HG03025 (cell line): Measurements from ENCODE around the gene PHACTR1.
"Not testable (repeated sequence)": the region's sequence is repeated elsewhere in the genome, so short reads cannot be mapped to it uniquely, and the experiment has no call there.

Experiments used
- ATAC-seq: cut with Tn5 transposase; IDR thresholded peaks from one replicate; pipeline ENCODE4 v1.9.1; 2021; ENCODE audit warnings: mild to moderate bottlenecking, moderate library complexity; ENCODE audit not compliant: unreplicated experiment, low FRiP score

The PHACTR1 gene

DNA sequence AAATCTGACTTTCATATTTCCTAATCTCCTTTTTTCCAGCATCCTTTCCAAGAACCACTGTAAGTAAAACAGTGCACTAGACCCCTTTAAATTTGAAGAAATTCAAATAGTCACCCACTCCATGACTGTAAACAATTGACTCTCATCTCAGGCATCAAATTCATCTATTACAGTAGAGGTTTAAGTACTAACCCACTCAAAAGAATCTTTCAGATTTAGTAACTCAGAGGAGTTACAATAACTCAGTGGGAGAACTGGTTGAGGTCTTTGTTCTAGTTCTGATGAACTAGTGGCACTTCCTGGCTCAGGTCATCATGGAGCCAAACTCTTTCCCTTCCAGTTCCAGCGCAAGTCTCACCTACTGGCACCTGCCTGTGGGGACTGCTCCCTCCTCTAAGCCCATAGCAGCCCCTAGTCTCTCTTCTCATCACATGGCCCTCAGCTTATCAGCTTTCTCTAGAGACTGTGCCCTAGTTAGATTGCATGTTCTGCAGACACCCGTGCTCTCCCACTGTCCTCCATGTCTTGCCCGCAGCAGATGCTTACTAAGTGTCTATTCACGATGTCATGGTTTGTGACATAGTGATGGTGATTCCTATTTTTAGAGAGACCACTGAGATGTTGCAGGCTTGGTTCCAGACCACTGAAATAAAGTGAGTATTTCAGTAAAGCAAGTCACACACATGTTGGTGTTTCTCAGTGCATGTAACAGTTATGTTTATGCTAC lies 415.5 kb downstream of the PHACTR1 start:
- no peak for ATAC-seq

DNA sequence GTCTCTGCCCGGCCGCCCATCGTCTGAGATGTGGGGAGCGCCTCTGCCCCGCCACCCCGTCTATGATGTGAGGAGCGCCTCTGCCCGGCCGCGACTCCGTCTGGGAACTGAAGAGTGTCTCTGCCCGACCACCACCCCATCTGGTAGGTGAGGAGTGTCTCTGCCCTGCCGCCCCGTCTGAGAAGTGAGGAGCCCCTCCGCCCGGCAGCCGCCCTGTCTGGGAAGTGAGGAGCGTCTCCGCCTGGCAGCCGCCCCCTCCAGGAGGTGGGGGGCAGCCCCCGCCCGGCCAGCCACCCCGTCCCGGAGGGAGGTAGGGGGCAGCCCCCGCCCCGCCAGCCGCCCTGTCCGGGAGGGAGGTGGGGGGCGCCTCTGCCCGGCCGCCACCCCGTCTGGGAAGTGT lies 417.3 kb downstream of the PHACTR1 start:
- not testable (repeated sequence) for ATAC-seq

DNA sequence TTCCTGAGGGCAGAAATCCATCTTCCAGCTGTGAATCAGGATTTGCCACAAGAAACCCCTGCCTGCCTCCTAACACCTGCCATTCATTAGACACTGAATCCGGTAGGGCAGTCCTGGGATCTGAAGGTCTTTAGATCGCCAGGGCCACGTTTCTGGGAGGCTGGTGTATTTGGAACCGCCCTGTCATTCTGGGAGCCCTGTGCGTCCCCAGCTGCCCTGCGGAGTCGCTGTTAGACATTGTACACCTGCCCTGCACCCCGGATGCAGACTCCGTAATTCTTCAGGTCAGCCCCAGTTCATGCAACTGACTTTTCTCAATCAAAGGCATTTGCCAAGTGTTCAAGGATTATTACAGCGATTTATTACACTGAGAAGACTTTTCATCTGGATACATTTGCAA lies 418.6 kb downstream of the PHACTR1 start:
- no peak for ATAC-seq

DNA sequence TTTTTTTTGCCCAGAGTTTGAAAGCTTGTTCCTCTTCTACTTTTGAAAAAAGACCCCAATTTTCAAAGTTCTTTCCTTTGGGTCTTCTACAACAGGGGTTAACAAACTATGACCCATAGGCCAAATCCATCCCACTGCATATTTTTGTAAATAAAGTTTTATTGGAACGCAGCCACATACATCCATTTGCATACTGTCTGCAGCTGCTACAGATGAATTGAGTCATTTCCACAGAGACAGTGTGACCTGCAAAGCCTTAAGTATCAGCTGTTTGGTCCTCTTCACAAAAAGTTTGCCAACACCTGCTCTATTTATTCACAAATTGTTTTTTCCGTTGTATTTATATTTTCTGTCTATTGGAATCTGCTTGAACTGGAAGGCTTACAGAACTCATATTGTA lies 422.6 kb downstream of the PHACTR1 start:
- ATAC-seq = no peak

DNA sequence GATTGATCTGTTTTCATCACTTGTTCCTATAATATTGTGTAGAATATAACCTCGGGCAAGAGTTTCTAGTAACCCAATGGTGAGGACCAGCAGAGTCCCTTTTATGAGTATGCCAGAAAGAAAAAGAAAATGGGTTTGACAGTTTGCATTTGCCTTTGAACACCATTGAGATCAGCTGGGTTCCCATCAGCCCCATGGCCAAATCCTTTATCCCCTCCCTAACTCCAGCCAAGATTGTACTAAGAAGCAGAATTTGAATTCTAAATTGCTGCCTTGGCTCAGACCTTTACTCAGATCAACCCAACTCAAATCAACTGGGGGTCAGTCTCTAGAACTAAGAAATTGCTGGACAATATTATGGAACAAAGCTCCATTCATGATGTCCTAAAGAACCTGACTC lies 424.4 kb downstream of the PHACTR1 start:
- ATAC-seq = no peak

DNA sequence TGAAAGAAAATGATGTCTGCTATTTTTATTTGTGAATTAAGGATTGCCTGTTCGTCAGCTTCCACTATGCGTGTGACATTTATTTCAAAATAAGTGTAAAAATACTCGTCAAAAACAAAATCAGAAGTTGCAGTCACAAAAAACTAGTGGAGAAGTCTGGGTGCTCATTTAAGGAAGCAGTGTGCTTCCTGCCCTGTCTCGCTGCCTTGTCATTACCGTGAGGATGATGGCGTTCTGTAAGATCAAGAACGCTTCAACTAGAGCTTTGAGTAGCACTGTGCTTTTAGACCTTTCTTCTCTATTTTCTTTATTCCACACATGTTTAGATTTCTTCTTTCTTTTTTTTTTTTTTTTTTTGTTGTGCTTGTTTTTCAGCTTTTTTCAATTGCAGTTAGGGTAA lies 424.8 kb downstream of the PHACTR1 start:
- ATAC-seq = no peak

DNA sequence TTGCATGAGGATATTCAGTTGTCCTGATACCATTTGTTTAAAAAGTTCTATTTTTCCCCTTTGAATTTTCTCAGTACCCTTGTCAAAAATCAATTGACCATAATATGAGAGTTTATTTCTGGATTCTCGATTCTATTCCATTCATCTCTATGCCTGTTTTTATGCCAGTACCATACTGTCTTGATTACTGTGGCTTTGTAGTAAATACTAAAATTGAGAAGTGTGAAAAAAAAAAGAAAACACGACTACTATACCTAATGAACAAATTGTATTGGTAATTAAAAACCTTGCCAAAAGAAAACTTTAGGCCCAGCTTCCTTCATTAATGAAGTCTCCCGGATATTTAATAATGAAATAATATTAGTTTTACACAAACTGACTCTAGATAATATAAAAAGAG lies 426.0 kb downstream of the PHACTR1 start:
- ATAC-seq = no peak

DNA sequence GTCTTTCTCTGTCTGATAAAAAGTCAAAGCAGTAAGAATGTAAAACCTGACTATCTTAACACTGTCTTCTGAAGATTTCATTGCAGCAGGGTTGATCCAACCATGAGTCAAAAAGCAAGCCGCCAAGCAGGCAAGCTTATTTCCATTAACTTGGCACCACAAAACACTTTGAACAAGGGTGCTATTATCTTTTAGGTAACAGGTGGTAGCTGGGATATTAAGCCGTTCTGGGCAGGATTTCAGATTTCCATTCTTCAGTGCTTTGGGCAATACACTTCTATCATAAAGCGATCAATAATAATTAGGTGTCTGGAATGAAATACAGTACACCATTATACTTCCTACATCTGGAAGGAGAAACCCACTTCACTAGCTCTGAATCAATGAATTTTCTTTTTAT lies 429.9 kb downstream of the PHACTR1 start:
- ATAC-seq = no peak

DNA sequence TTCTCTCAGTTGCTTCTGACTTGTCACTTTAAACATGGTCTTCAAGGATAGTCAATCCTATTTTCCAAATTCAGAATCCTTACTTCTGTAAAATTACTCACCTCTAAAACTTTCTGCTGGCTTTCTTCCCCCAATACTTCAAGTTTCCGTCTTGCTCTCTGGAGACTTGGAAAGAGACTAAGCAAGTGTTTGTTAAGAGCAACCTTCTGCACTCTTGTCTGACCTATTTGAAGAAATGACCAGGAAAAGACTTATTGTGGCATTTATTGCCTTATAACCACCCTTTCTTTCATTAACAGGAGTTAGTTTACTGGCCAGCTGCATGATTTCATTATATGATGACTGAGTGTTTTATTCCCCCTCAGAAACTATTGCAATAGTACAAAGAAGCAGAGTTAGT lies 430.8 kb downstream of the PHACTR1 start:
- ATAC-seq = no peak

DNA sequence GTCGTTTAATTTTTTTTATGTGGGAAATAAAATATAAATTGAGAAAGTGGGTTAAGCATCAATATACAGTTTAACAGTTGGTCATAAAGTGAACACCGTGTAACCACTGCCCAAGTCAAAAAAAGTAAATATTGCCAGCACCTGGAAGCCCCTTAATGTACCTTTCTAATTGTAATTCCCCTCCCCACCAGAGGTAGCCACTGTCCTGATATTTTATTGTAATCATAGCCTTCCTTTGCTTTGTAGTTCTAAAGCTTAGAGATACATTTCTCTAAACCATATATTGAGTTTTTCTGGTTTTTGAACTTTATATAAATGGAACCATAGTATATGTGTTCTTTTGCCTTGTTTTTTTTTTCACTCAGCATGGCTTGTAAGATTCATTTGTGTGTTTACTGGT lies 431.2 kb downstream of the PHACTR1 start:
- ATAC-seq = no peak

DNA sequence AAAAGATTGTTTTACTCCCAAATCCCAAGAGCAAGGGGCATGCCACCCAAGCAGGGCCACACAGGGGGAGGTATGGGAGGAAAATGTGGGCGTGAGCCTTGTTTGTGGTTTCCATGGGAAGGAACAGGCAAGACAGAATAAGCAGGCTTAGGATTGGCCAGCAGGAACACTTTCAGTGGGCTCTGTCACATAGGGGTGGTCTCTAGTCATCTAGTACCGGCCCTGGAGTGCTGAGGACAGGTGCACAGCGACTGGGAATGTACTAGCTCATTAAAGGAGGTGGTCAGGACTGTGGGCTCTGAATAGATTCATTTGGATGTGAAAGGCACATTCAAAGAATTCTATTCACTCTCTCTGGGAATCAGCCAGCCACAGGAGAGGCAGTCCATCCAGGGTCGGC lies 436.2 kb downstream of the PHACTR1 start:
- no peak for ATAC-seq

DNA sequence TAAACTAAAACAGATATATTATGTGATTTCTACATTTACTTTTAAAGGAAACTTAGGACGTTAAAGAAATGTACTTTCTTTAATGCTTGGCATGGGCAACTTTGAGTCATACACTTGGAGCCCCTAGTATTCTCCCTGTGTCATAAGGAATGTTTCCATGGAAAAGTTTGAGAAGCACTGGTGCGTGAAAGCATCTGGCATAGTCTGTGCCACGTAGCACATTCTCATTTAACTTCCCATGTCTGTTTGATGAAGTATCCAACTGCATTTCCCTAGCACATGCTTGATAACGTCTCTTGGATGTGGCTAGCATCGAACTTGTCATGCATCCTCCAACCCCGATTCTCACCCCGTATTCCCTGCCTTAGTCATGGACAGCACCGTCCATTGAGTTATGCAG lies 439.8 kb downstream of the PHACTR1 start:
- ATAC-seq = no peak

DNA sequence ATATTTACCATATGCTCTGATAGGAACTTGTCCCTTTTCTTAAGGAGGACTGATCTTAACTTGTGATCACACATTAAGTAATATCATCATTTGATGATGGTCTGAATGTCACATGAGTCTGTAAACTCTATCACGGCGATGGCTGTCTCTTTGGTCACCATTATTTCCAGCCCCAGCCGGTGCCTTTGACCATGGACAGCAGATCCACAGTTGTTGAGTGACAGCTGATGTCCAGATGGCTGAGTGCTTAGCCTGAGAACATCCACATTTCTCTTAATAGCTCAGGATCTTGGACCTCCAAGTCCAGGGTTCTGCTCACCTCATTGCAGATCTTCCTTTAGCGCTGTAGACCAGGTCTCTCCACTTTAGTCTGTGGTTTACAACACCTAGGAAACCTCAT lies 440.7 kb downstream of the PHACTR1 start:
- no peak for ATAC-seq

DNA sequence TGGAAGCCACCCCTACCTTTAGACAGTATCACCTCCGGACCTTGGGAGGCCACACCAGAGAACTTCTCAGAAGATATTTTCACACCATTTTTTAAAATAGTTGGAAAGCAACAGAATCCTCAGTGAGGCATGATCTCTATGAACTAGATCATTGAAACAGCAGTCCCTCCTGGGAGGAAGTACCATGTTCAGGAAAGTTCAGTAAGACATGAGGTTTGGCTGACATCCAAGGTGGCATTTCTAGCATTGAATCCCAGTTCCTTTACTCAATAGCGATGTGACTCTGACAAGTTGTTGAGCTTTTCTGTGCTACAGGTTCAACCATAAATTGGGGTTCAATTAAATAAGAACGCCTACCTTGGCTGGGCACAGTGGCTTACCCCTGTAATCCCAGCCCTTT lies 442.7 kb downstream of the PHACTR1 start:
- ATAC-seq = no peak

DNA sequence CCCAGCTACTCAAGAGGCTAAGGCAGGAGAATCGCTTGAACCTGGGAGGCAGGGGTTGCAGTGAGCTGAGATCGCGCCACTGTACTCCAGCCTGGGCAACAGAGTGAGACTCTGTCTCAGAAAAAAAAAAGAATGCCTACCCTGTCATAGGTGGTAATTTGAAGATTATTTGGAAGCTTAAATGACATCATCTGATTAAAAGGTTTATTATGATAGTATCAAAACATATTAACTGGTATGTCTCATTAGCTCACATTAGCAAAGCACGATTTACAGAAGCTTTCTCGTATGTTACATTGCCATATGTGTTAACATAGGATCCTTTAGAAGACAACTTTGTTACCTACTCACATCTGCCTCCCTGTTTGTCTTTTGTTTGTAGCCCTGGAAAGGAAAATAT lies 443.3 kb downstream of the PHACTR1 start:
- not testable (repeated sequence) for ATAC-seq

DNA sequence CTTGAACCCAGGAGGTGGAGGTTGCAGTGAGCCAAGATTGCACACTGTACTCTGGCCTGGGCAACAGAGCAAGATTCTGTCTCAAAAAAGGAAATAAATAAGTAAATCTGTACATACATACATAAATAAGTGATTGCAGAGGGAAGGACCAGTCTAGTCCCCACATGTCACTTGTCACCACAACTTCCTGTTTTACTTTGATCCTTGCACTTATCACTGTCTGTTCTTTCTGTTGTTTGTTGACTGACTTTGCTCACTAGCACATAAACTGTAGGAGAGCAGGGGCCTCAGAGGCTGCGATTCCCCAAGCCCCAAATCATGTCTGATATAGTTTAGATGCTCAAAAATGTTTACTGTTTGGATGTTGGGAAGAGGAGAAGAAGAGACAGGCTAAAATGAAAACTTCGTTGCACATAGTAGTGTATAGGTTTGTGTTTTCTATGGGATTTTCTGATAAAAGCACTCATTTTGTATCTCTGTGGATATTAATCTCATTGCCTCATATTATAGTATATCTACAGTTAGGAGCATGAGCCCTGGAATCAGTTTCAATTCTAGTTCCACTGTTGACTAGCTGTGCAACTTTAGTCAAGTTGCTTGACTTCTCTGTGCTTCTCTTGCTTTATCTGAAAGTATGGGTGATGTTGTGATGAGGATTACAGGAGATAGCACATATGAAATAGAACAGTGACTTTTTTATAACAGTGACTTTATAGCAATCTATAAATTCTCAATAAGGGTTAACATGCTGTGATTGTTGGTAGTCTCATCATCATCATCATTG lies 446.8 kb downstream of the PHACTR1 start:
- no peak for ATAC-seq

DNA sequence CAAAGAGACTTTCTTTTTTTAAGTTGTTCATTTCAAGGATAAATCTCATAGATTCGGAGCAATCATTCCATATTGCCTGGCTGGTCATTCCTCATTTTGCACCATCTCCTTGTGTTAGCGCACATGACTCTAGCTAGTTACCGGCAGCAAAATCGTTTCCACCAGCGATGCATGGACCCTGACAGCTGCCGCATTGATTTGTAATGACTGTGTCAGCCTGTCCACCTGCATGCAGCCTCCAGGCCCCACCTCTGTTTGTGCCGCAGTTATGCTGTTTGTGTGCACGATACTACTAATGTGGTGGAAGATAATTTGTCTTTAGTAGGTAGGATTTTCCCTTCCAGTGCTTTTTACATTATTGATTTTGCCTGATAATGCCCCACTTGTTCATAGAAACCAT lies 447.7 kb downstream of the PHACTR1 start:
- ATAC-seq = no peak

DNA sequence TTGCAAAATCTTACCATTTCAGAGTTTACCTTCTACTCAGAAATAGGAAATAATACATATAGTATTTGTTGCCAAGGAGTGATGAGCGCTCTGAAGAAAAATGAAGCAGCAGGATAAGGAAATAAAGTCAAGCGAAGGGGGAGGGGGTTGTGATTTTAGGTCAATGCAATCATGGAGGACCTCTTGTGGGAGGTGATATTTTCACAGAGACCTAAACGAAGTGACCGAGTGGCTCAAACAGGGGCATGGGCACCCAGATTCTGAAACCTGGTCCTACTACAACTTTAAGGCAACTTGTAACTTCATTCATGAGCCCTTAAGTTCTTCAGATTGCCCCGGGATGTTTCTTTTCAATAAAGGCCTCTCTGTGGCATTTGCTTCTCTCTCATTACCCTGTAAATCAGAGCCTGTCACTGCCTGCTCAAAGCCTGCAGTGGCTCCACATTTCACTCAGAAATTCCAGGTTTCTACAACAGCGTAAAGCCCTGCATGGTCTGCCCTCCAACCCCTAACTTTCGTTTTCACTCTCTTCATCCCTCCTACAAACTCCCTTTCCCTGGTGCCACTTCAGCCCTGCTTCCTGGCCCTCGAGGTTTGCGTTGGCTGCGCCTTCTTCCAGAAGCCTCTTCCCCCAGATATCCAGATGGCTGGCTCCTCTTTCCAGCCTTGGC lies 449.1 kb downstream of the PHACTR1 start:
- ATAC-seq = no peak

DNA sequence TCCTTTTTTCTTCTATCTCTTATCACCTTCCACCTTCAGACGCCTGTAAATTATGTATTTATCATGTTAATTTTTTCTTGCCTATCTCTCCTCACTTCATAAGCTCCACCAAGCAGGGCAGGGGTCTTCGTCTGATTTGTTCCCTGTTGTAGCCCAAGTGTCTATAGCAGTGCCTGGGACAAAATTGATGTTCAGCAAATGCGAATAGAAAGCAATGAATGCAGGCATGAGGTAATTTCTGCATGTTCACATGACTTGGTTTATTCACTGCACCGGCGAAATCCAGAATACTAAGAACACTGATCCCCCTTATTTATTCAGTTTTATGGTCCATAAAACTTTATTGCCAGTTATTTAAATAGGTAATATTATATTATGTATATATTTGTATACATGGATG lies 449.7 kb downstream of the PHACTR1 start:
- ATAC-seq = no peak

DNA sequence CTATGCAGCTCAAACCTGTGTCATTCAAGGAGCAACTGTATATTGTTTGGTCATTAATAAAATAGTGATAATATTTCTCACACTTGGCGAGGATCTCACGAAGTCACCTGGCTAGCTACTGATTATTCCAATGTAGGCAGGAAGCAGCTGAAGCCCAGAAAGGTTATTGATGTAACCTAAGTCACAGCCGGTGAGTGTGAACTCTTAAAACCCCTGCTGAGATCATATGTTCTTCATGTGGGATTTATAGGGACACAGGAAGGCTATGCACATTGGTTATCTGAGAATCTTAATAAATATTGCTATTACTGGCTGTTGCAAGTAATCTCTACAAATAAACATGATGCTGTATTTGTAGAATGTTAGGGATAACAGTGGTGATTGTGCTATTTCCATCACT lies 450.3 kb downstream of the PHACTR1 start:
- no peak for ATAC-seq

DNA sequence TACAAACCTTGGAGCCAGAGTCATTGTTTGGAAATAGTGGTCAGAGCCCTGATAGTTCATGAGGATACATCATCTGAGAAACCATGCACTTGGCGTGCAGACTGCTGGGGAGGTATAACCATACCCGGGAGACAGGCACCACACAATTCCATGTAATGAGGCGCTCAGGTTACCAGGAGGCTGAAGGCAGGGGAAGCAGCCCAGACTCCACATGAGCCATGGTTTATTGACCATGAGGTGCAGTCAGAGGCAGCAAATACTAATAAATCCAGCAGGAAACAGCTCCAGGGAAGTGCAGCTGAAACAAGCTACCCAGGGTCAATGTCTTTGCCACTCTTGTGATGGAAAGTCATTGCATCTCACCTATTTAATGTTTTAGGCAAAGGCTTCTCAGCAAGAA lies 455.7 kb downstream of the PHACTR1 start:
- no peak for ATAC-seq

DNA sequence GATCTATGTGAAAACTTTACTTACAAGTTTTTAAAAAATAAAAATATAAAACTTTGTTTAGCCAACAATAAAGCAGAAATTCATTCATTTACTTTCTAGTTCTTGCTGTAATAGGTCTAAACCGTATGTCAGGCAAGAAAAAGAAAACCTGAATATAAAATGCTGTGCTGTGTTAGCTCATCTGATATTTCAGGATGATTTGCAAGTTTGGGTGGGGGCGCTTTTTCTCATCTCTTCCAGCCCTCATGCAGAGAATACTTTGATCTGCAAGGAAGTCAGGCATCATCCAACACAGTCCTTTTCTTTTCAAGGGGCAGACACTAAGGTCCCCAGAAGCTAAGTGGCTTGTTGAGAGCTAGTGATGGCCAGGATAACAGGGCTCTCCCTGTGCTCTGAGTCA lies 458.5 kb downstream of the PHACTR1 start:
- no peak for ATAC-seq
